HL-60 (cell line): ENCODE results near the gene NPRL2.

ENCODE experiments used
- DNase-seq, 2 experiments: peaks; one replicate each; pipeline ENCODE4 v3.0.0-alpha.2; 2010 to 2020; ENCODE audit warnings: low read depth in 1 of 2, low spot score in 1 of 2
- H3K27ac ChIP-seq: fragments of 250-450 bp; sonication (Bioruptor Pico); replicated peaks from 2 replicates; pipeline ENCODE4 v1.5.1; 2020; ENCODE audit warnings: mild to moderate bottlenecking, moderate library complexity
- H3K27me3 ChIP-seq: fragments of 250-450 bp; sonication (Bioruptor Pico); 2 replicates; pipeline ENCODE4 v1.5.1; 2021; ENCODE audit warnings: mild to moderate bottlenecking, moderate library complexity; ENCODE audit not compliant: insufficient read depth, poor library complexity, severe bottlenecking
- H3K4me3 ChIP-seq: replicated peaks from 2 replicates; pipeline ENCODE4 v1.5.1; 2011; ENCODE audit warnings: mild to moderate bottlenecking, control low read depth, low read length; ENCODE audit not compliant: insufficient read depth
- CTCF ChIP-seq: IDR thresholded peaks from one replicate; pipeline ENCODE4 v1.5.1; 2011; ENCODE audit warnings: low read length, control low read depth, inconsistent platforms; ENCODE audit not compliant: insufficient read depth
- GABPA ChIP-seq: IDR thresholded peaks from 2 replicates; pipeline ENCODE4 v1.6.1; 2012; ENCODE audit warnings: low read depth
- POLR2AphosphoS5 ChIP-seq: IDR thresholded peaks from 2 replicates; pipeline ENCODE4 v1.6.1; 2012; ENCODE audit warnings: low read depth
- REST ChIP-seq: IDR thresholded peaks from 2 replicates; pipeline ENCODE4 v1.6.1; 2012; ENCODE audit warnings: low read depth; ENCODE audit not compliant: insufficient replicate concordance
- SPI1 ChIP-seq: IDR thresholded peaks from 2 replicates; pipeline ENCODE4 v1.6.1; 2012; ENCODE audit warnings: low read depth, mild to moderate bottlenecking, borderline replicate concordance

The NPRL2 gene

GRCh38 chr3:50359760-50360110 is 9.2 kb upstream of the NPRL2 start:
- Histone ChIP-seq H3K4me3 (no peak overlapping the region), H3K27ac (no peak overlapping the region), H3K27me3 (no peaks in the 10 kb centered on the region)
- TF ChIP-seq REST (no peak), POLR2AphosphoS5 (no peak), GABPA (no peak), CTCF (no peak), SPI1 (no peak)
- no peak for DNase-seq

GRCh38 chr3:50358911-50359759 is 8.6 kb upstream of the NPRL2 start, which contains the start of gene TMEM115:
TMEM115 (minus strand) TSS chr3:50359521; CDS start chr3:50359063, 458 bp downstream.
- no peaks in the 10 kb centered on the region for H3K27me3 ChIP-seq
- peak within 1 kb of the TSS; percentile 80 for H3K27ac ChIP-seq
- DNase-seq: peak; percentile 98 to 99
- peak; percentile 83 for TF ChIP-seq GABPA
- no peak for TF ChIP-seq CTCF
- TF ChIP-seq POLR2AphosphoS5: no peak
- TF ChIP-seq REST: no peak
- peak within 1 kb of the TSS; percentile 85 for H3K4me3 ChIP-seq

GRCh38 chr3:50358355-50358910 is 7.9 kb upstream of the NPRL2 start:
- Histone ChIP-seq H3K27ac (peak overlapping the region; percentile 80), H3K4me3 (peak overlapping the region; percentile 85), H3K27me3 (no peaks in the 10 kb centered on the region)
- TF ChIP-seq REST: no peak
- no peak for TF ChIP-seq POLR2AphosphoS5
- TF ChIP-seq SPI1: no peak
- TF ChIP-seq CTCF: no peak
- no peak for TF ChIP-seq GABPA
- DNase-seq: no peak
